ENCODE results near the gene SLU7.
A peak's percentile ranks its signal among the peaks of the same experiment; 100 is the strongest.

The SLU7 gene

GRCh38 chr5:160377651-160378050 is 41.2 kb downstream of the SLU7 start:
- no peaks in the 10 kb centered on the region for H3K36me3 ChIP-seq (ENCODE audit: control insufficient read depth, insufficient read depth, low read length, severe bottlenecking)

DNA sequence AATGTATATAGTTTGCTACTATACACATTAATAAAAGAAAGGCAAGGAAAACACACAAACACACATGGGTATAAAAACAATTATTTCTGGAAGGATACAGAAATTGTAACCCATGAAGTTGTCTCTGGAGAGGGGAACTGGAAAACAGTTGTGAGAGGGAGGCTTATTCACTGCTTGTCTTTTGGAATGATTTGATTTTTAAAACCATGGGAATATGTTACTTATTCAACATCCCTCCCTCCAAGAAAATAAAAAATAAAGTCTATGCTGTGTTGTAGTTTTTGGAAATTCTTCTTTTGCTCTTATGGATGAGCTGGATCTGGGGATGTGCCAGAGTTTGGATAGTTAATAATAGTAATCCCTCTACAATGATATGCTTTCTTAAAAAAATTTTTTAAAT is 42.5 kb downstream of the SLU7 start:
- Histone ChIP-seq H3K27me3 (replicated peaks; ENCODE audit: control insufficient read depth, insufficient read depth, low read length) (peaks cover 27% of the 10 kb centered on the region), H3K4me3 (ENCODE audit: low read length) (no peak overlapping the region), H3K9ac (ENCODE audit: low read length) (no peak overlapping the region), H3K36me3 (ENCODE audit: control insufficient read depth, insufficient read depth, low read length, severe bottlenecking) (no peaks in the 10 kb centered on the region), H3K4me1 (ENCODE audit: control insufficient read depth, insufficient read depth, low read length) (no peaks in the 10 kb centered on the region), H3K9me3 (ENCODE audit: control insufficient read depth, low read length) (no peaks in the 10 kb centered on the region)
- no peak for DNase-seq (ENCODE audit: low read depth)

More at GRCh38 chr5:160377651-160378050, 41.2 kb downstream of the SLU7 start:
- H3K27me3 ChIP-seq (replicated peaks; ENCODE audit: control insufficient read depth, insufficient read depth, low read length) = peaks cover 20% of the 10 kb centered on the region
- no peak overlapping the region for H3K4me3 ChIP-seq (ENCODE audit: low read length)
- no peak overlapping the region for H3K9ac ChIP-seq (ENCODE audit: low read length)
- no peak for DNase-seq (ENCODE audit: low read depth)
- H3K4me1 ChIP-seq (ENCODE audit: control insufficient read depth, insufficient read depth, low read length) = no peaks in the 10 kb centered on the region
- H3K9me3 ChIP-seq (ENCODE audit: control insufficient read depth, low read length) = no peaks in the 10 kb centered on the region

GRCh38 chr5:160375701-160376100 is 43.2 kb downstream of the SLU7 start:
- no peak overlapping the region for H3K4me3 ChIP-seq (ENCODE audit: low read length)
- H3K4me1 ChIP-seq (ENCODE audit: control insufficient read depth, insufficient read depth, low read length) = no peaks in the 10 kb centered on the region
- H3K9me3 ChIP-seq (ENCODE audit: control insufficient read depth, low read length) = no peaks in the 10 kb centered on the region
- peaks cover 31% of the 10 kb centered on the region for H3K27me3 ChIP-seq (replicated peaks; ENCODE audit: control insufficient read depth, insufficient read depth, low read length)
- H3K9ac ChIP-seq (ENCODE audit: low read length) = no peak overlapping the region
- DNase-seq (ENCODE audit: low read depth) = no peak
- H3K36me3 ChIP-seq (ENCODE audit: control insufficient read depth, insufficient read depth, low read length, severe bottlenecking) = no peaks in the 10 kb centered on the region

GRCh38 chr5:160375166-160375565 is 43.7 kb downstream of the SLU7 start:
- DNase-seq (ENCODE audit: low read depth) = peak; percentile 41
- Histone ChIP-seq H3K9ac (ENCODE audit: low read length) (no peak overlapping the region), H3K27me3 (replicated peaks; ENCODE audit: control insufficient read depth, insufficient read depth, low read length) (peaks cover 31% of the 10 kb centered on the region), H3K9me3 (ENCODE audit: control insufficient read depth, low read length) (no peaks in the 10 kb centered on the region), H3K4me1 (ENCODE audit: control insufficient read depth, insufficient read depth, low read length) (no peaks in the 10 kb centered on the region), H3K4me3 (ENCODE audit: low read length) (no peak overlapping the region), H3K36me3 (ENCODE audit: control insufficient read depth, insufficient read depth, low read length, severe bottlenecking) (no peaks in the 10 kb centered on the region)

DNA sequence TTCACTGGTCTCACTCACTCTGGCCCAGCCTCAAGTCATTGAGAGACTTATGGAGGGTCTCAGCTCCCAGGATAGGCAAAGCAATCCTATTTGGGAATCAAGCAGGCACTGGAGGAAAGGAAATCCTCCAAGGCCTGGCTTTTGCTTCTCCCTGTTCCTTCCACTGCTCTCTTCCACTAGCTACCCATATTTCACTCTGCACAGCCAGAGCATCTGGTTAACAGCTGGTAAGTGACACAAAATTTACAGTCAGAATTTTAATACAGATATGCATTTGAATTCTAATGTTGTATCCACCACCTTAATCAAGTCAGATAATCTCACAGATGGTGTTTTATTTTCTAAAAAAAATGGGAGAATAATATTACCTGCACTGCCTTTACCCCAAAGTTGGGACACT is 47.6 kb downstream of the SLU7 start:
- H3K4me3 ChIP-seq (ENCODE audit: low read length) = no peak overlapping the region

DNA sequence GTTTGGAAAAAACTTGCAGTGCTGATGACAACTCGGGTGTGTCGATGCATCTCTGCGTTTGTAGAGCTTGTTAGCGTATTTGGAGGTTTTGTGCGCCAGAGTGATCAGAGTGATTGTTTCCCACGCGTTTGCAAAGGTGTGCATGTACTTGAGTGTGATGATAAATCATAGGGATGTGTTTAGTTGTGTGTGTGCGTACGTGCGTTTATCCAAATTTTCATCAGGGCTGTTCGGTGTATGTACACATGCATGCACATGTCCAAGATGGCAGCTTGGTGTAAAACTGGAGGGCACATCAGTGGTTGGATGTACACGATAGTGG is 48.2 kb downstream of the SLU7 start:
- Histone ChIP-seq H3K36me3 (ENCODE audit: control insufficient read depth, insufficient read depth, low read length, severe bottlenecking) (no peaks in the 10 kb centered on the region), H3K9ac (ENCODE audit: low read length) (no peak overlapping the region), H3K9me3 (ENCODE audit: control insufficient read depth, low read length) (peaks cover 5% of the 10 kb centered on the region), H3K27me3 (replicated peaks; ENCODE audit: control insufficient read depth, insufficient read depth, low read length) (peaks cover 37% of the 10 kb centered on the region), H3K4me3 (ENCODE audit: low read length) (peak overlapping the region; percentile 75), H3K4me1 (ENCODE audit: control insufficient read depth, insufficient read depth, low read length) (peaks cover 3% of the 10 kb centered on the region)
- no peak for DNase-seq (ENCODE audit: low read depth)

More for the DNA sequence above, 47.6 kb downstream of the SLU7 start:
- peaks cover 37% of the 10 kb centered on the region for H3K27me3 ChIP-seq (replicated peaks; ENCODE audit: control insufficient read depth, insufficient read depth, low read length)
- no peak overlapping the region for H3K9ac ChIP-seq (ENCODE audit: low read length)
- H3K9me3 ChIP-seq (ENCODE audit: control insufficient read depth, low read length) = peaks cover 5% of the 10 kb centered on the region
- no peak for DNase-seq (ENCODE audit: low read depth)
- H3K4me1 ChIP-seq (ENCODE audit: control insufficient read depth, insufficient read depth, low read length) = peaks cover 3% of the 10 kb centered on the region
- H3K36me3 ChIP-seq (ENCODE audit: control insufficient read depth, insufficient read depth, low read length, severe bottlenecking) = no peaks in the 10 kb centered on the region

DNA sequence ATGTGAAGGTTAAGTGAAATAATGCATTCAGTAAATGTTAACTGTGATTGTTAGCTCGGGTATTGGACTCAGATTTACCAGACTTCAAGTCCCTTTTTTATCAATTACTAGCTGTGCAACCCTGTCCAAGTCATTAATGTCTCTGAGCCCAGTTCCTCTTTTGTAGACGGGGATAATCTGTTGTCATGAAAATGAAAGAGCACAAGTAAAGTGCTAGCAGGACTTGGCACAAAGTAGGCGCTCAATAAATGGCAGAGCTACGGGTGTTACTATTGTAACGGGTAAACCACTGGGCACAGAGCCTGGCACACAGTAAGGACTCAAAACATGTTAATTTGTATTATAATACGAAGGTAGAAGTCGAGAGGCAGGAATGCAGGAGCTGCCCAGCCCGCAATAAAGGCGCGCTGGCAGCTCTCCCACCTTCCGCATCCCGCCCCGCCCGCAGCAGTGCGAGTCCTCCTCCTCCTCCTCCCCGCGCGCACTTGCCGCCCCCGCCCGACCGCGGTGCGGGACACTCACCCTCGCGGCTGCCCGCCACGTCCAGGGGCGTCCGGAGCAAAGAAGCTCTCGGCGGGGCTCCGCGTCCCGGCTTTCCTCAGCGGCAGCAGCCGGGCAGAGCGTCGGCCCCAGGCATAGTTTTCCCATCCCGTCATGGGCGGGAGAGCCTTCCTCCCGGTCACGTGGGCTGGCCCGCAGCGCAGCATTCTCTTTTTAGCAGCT is 48.7 kb downstream of the SLU7 start, which contains the start of gene C1QTNF2:
C1QTNF2 (minus strand) TSS at position 637 of the 723 bp plus-strand sequence. CDS start 15,615 bp downstream, outside the sequence.
- H3K27me3 ChIP-seq (replicated peaks; ENCODE audit: control insufficient read depth, insufficient read depth, low read length) = peaks cover 37% of the 10 kb centered on the region
- H3K36me3 ChIP-seq (ENCODE audit: control insufficient read depth, insufficient read depth, low read length, severe bottlenecking) = no peaks in the 10 kb centered on the region
- peak within 1 kb of the TSS; percentile 75 for H3K4me3 ChIP-seq (ENCODE audit: low read length)
- H3K9me3 ChIP-seq (ENCODE audit: control insufficient read depth, low read length) = peaks cover 5% of the 10 kb centered on the region
- peak within 1 kb of the TSS; percentile 37 for H3K9ac ChIP-seq (ENCODE audit: low read length)
- peaks cover 3% of the 10 kb centered on the region for H3K4me1 ChIP-seq (ENCODE audit: control insufficient read depth, insufficient read depth, low read length)
- DNase-seq (ENCODE audit: low read depth) = peak; percentile 86

DNA sequence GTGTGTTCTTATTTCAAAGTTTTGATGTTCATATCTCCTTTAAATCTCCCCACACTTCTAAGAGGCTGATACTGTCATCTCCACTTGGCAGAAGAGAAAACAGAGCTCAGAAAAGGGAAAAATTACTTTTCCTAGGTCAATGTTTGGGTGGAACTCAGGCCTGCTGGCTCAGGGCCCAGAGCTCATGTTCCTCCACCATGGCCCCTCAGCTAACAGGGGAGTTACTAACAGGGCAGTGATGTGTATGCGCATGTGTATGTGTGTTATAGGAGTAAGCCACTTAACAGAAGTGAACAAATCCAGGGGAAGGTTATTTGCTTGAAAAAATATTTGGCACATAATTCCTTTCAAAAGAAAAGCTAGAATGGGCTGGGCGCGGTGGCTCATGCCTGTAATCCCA is 51.0 kb downstream of the SLU7 start:
- peaks cover 5% of the 10 kb centered on the region for H3K9me3 ChIP-seq (ENCODE audit: control insufficient read depth, low read length)
- DNase-seq (ENCODE audit: low read depth) = no peak
- H3K27me3 ChIP-seq (replicated peaks; ENCODE audit: control insufficient read depth, insufficient read depth, low read length) = peaks cover 20% of the 10 kb centered on the region
- H3K4me3 ChIP-seq (ENCODE audit: low read length) = no peak overlapping the region
- no peaks in the 10 kb centered on the region for H3K36me3 ChIP-seq (ENCODE audit: control insufficient read depth, insufficient read depth, low read length, severe bottlenecking)
- H3K4me1 ChIP-seq (ENCODE audit: control insufficient read depth, insufficient read depth, low read length) = peaks cover 12% of the 10 kb centered on the region
- H3K9ac ChIP-seq (ENCODE audit: low read length) = no peak overlapping the region

DNA sequence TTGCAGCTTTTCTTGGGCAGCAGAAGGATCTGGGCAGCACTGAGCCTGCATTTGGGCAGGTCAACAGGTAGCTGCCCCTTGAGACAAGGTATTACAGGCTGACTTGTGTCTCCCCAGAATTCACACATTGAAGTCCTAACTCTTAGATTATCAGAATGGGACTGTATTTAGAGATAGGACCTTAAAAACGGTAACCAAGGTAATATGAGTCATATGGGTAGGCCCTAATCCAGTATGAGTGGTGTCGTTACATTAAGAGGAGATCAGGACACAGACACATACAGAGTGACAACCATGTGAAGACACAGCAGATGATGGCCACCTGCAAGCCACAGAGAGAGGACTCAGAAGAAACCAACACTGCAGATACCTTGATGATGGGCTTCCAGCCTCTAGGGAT is 51.6 kb downstream of the SLU7 start:
- no peak for DNase-seq (ENCODE audit: low read depth)
- Histone ChIP-seq H3K9ac (ENCODE audit: low read length) (no peak overlapping the region), H3K27me3 (replicated peaks; ENCODE audit: control insufficient read depth, insufficient read depth, low read length) (peaks cover 17% of the 10 kb centered on the region), H3K36me3 (ENCODE audit: control insufficient read depth, insufficient read depth, low read length, severe bottlenecking) (no peaks in the 10 kb centered on the region), H3K9me3 (ENCODE audit: control insufficient read depth, low read length) (peaks cover 5% of the 10 kb centered on the region), H3K4me1 (ENCODE audit: control insufficient read depth, insufficient read depth, low read length) (peaks cover 17% of the 10 kb centered on the region), H3K4me3 (ENCODE audit: low read length) (no peak overlapping the region)

GRCh38 chr5:160366230-160366629 is 52.7 kb downstream of the SLU7 start:
- Histone ChIP-seq H3K9ac (ENCODE audit: low read length) (no peak overlapping the region), H3K36me3 (ENCODE audit: control insufficient read depth, insufficient read depth, low read length, severe bottlenecking) (no peaks in the 10 kb centered on the region), H3K27me3 (replicated peaks; ENCODE audit: control insufficient read depth, insufficient read depth, low read length) (peaks cover 10% of the 10 kb centered on the region), H3K9me3 (ENCODE audit: control insufficient read depth, low read length) (peaks cover 5% of the 10 kb centered on the region), H3K4me3 (ENCODE audit: low read length) (no peak overlapping the region), H3K4me1 (ENCODE audit: control insufficient read depth, insufficient read depth, low read length) (peaks cover 18% of the 10 kb centered on the region)
- DNase-seq (ENCODE audit: low read depth) = no peak

DNA sequence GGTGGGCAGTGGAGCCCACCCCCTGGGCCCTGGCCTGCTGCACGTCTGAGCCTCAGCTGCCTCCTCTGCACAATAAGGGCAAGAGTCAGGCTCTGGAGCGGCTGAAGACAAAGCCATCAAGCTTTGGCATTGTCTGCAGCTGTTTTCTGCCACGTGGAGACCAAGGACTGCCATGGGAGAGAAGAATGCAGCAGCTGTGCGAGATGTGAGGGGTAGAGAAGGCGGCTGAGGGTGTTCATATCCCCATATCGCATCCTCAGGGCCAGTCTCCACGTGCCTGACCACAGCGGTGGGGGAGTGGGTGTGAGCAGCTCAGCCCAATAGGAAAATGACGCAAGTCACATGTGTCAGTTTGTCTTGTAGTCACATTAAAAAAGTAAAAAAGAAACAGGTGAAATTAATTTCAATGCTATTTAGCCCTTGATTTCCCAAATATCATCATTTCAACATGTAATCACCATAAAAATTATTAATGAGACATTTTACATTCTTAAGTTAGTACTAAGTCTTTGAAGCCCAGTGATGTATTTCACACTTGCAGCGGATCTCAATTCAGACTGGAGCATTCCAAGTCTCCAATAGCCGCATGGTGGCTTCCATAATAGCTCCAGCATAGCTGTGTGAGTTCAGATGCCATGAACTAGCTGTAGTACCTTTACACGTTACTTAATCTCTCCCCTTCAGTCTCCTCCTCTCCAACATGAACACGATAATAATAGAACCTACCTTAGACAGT is 55.1 kb downstream of the SLU7 start:
- H3K4me3 ChIP-seq (ENCODE audit: low read length) = no peak overlapping the region
- H3K4me1 ChIP-seq (ENCODE audit: control insufficient read depth, insufficient read depth, low read length) = peaks cover 15% of the 10 kb centered on the region
- H3K9ac ChIP-seq (ENCODE audit: low read length) = peak overlapping the region; percentile 31
- H3K27me3 ChIP-seq (replicated peaks; ENCODE audit: control insufficient read depth, insufficient read depth, low read length) = no peaks in the 10 kb centered on the region
- DNase-seq (ENCODE audit: low read depth) = peak; percentile 3
- peaks cover 2% of the 10 kb centered on the region for H3K9me3 ChIP-seq (ENCODE audit: control insufficient read depth, low read length)
- H3K36me3 ChIP-seq (ENCODE audit: control insufficient read depth, insufficient read depth, low read length, severe bottlenecking) = no peaks in the 10 kb centered on the region
